LNCAP (cell line): Measurements from ENCODE around the gene SPATA17.
A peak's percentile ranks its signal among the peaks of the same experiment; 100 is the strongest.

Source experiments
- CTCF ChIP-seq: fragments of 450-650 bp; IDR thresholded peaks from 2 replicates; pipeline ENCODE4 v1.5.1; 2017; ENCODE audit warnings: mild to moderate bottlenecking

SPATA17 gene

GRCh38 chr1:217907504-217907903, 276.4 kb downstream of the SPATA17 start:
- no peak for TF ChIP-seq CTCF

GRCh38 chr1:217910203-217910602, 279.1 kb downstream of the SPATA17 start:
- no peak for TF ChIP-seq CTCF

GRCh38 chr1:217910791-217911320, 279.7 kb downstream of the SPATA17 start:
- TF ChIP-seq CTCF: no peak

GRCh38 chr1:217911908-217912307, 280.8 kb downstream of the SPATA17 start:
- TF ChIP-seq CTCF: peak; percentile 77

GRCh38 chr1:217917281-217917887, 286.2 kb downstream of the SPATA17 start:
- TF ChIP-seq CTCF: no peak

GRCh38 chr1:217919683-217920388, 288.7 kb downstream of the SPATA17 start:
- no peak for TF ChIP-seq CTCF
